Cortex of kidney (tissue), 1 donor: ENCODE measurements around the gene MINDY4B.
"Not testable (repeated sequence)": the region's sequence is repeated elsewhere in the genome, so short reads cannot be mapped to it uniquely, and the experiment has no call there.

Source experiments
- DNase-seq: peaks from one replicate; lab custom pipeline; 2025; lab: John Stamatoyannopoulos, UW

The MINDY4B gene

GRCh38 chr3:150898046-150898754 lies 7.0 kb downstream of the MINDY4B start:
- DNase-seq = no peak

DNA sequence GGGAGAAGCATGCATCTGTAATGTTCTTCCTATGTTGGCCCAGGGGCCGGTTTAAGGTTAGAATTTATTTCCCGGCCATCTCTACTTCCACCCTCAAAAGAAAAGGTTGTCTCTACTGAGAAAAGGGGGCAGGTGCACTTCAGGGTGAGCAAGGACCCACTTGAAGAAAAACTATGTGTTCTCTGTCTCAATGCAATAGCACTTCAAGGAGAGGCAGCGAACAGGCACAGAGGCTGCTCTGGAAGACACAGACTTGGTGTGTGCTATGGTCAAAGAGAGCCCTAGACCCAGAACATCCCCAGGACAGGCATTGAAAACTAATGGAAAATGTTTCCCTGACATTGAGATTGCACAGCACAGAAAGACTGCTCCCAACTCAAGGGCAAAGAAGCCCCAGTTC lies 7.6 kb downstream of the MINDY4B start:
- no peak for DNase-seq

GRCh38 chr3:150890831-150891230 lies 14.4 kb downstream of the MINDY4B start:
- no peak for DNase-seq

DNA sequence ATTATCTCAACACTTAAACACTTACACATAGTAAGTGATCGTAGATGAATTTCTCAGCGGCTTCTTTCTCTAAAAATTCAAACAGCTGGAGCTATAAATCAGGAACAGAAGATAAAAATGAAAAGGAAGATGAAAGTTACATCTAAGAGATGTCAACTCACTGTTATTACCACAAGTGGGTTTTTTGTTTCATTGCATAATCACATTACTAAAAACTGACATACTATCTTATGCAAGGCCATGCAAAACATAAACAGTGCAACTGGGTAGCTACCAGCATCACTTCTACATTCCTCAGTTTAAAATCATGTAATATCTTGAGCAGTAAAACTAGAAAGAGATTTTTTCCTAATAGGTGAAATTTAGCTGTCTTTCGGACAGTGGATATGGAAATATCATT lies 14.9 kb downstream of the MINDY4B start:
- DNase-seq = no peak

DNA sequence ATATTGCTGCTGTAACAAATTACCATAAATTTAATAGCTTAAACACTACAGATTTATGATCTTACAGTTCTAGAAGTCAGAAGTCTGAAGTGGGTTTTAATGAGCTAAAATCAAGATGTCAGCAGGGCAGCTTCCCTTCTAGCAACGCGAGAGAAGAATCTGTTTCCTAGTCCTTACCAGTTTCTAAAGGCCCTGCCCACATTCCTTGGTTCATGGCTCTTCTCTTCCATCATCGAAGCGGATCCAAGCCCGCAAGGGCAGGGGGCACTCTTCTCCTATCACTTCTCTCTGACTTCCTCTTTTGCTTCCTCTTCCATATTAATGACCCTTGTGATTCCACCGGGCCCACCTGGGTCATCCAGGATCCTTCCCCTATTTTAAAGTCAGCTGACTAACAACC lies 16.1 kb downstream of the MINDY4B start:
- no peak for DNase-seq

- no peak for DNase-seq
These were observed 18.2 kb downstream of the MINDY4B start for GRCh38 chr3:150887031-150887430.

DNA sequence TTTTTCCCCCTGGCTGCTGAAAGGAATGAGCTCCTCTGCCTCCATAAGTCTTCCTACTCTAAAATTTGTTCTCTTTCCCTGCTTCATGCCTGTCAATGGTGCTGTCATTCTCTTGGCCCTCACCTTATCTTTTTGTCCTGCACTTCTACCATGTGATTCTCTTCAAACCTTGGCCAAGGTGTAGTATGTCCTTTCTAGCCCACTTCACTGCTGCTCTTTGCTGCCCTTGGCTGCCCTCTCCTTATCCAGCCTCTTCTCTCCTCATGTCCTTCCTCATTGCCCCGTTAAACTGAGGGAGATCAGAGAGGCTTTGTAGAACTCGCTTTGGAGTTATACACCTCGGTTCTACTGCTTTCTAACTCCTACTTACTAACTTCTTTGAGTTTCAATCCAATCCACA lies 19.7 kb downstream of the MINDY4B start:
- DNase-seq = no peak

DNA sequence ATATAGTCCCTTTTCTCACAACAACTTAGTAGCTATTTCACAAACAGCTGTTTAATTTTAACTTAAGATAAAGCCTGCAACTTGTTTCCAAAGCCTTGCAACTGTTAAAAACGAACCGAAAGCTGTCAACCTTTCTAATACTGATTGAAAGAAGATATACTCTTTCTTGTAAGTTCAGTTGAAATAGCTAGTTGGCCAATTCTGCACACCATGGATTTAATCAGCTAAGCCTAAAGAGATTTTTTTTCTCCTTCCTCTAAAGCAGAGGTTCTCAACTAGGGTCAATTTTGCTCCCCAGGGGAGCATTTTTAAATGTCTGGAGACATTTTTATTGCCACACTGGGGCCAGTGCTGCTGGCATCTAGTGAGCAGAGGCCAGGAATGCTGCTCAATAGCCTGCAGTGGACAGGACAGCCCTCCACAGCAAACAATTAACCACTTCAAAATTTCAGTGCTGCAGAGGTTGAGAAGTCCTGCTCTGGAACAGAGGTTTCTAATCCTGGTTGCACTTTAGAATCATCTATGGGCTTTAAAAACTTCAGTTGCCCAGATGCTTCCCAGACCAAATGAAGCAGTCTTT lies 26.2 kb downstream of the MINDY4B start:
- no peak for DNase-seq

DNA sequence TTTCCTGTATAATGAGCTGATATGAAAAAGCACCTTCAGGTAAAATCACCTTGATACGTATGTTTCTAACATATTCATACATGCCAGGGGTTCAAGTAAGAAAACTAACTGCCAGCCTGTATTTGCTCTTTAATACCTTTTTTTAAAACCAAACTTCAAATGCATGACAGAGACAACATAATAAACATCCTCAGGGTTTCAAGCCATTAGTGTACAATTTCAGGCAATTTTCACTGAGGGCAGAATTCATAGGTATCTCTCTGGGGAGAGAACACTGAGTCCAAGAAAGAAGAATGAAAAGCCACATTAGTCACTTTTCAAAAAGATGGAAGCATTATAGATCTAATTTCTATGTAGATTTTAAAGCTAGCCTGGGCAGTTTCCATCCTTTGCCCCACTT lies 26.9 kb downstream of the MINDY4B start:
- no peak for DNase-seq

GRCh38 chr3:150877303-150877702 lies 27.9 kb downstream of the MINDY4B start:
- no peak for DNase-seq

DNA sequence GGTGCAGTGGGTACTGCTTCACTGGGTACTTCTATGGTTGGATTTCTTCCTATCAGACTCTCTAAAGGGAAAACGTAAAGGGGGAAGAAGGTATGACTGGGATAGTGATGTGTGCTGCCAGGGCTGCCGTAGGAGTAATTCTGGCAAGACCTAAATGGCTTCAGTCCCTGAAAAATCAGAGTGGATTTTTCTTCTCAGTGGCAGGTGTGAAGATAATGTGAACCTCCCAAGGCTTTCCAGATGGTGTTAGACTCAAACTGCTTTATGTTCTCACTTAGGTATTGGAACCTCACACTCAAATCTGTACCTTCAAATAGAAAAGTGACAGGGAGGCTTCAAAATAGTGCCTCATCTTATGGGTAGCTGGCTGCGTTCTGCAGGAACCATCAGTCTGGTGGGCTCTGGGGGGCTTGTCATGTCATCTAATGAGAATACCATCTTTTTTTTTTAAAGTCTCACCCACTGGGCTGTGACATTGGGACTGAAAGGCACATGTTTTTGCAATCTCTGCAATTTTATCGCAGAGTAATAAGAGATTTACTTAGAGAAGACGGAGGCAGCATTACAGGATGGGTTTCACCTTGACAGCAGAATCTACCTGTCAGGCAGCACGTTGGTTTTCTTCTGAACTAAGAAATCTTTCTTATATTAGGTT lies 28.5 kb downstream of the MINDY4B start:
- no peak for DNase-seq

DNA sequence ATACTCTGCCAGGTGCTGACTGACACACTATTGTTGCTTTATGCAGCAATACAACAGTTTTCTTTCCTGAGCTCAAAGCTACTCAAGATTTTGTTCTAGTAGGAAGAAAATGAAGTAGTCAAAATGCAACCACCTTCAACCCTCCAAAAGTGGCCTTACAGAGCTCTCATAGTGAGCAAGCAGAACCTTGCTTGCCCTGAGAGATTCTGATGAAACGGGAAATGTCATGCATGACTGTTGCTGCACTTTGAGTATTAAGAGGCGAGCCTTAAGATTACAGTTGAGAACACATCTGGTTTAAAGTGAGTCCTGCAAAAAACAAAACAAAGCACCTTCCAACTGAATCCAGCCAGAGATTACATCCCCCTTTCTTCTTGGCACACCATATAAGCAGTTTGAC lies 29.7 kb downstream of the MINDY4B start:
- no peak for DNase-seq

DNA sequence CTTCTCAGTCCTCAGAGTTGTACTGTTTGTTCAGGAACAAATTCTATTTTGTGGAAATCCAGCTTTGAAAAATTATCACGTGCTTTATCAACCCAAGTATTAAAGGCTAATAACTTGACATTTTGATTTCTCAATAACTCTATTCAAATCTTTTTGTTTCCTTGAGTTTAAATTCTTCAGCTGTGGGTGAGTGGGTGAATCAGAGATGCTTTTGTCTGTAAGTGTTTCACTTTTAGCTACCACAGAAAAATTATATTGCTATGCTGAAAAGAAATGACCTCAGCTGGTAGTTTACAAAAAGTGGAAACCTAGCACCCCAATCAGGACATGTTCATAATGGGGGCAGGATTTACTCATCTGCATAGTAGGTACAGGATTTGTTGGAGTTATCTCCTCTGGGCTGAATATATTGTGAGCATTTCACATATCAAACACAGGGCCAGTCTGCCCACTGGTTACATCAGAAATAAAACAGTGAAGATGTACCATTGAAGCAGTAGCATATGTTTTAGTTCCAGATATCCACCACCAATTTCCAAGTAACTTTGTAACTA lies 30.5 kb downstream of the MINDY4B start:
- no peak for DNase-seq

DNA sequence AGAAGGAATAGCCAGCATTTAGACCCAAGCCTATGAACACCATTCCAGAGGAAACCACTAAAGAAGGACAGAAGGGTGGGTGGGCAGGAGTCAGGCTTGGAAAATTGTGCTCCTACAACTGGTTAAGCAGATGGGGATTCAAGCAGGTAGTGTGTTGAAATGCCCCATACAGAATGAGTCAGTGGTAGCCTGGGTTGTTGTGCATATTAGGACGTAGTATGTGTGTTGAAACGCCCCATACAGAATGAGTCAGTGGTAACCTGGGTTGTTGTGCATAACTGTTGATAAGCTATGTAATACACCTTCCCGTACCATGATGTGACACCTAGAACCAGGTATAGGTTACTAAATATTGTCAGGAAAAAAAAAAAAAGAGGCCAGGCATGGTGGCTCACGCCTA lies 34.0 kb downstream of the MINDY4B start:
- no peak for DNase-seq

GRCh38 chr3:150870406-150870805 lies 34.8 kb downstream of the MINDY4B start:
- DNase-seq = no peak

- no peak for DNase-seq
These were observed 37.0 kb downstream of the MINDY4B start for GRCh38 chr3:150868282-150868681.

DNA sequence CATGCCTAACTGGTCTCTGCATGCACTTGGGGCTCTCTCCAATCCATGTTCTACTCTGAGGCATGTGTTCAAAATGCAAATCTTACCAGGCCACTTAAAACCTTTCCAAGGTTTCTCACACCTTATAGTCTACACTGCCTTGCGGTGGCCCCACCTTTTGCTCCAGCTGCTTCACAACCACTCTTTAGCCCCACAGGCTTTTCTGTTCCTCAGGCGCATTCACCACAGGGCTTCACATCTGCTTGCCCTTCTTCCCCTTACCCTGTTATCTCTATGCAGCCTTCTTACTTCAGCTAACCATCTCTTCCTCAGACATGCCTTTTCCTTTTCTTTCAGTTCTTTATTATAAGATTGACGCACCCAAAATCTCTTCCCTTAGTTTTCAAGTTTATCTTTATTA lies 37.8 kb downstream of the MINDY4B start:
- DNase-seq = no peak

GRCh38 chr3:150863921-150864320 lies 41.3 kb downstream of the MINDY4B start:
- not testable (repeated sequence) for DNase-seq

DNA sequence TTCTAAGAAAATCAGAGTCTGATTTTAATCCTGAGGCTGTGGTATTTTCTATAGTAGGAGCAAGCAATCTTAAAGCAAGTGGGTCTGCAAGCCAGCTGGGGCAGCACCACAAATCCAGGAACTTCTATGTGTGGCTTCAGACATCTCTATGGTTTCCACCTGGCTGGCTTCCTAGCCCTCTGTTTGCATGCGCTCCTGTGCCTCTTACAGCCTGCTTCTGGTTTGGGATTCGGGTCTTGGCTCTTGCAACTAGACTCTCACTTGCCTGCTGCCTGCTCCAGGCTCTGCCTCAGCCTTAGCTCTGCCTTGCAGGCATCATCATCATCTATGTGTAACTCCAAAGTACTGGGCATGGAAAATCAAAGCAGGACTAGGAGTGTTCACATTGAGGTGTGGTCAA lies 43.4 kb downstream of the MINDY4B start:
- no peak for DNase-seq

DNA sequence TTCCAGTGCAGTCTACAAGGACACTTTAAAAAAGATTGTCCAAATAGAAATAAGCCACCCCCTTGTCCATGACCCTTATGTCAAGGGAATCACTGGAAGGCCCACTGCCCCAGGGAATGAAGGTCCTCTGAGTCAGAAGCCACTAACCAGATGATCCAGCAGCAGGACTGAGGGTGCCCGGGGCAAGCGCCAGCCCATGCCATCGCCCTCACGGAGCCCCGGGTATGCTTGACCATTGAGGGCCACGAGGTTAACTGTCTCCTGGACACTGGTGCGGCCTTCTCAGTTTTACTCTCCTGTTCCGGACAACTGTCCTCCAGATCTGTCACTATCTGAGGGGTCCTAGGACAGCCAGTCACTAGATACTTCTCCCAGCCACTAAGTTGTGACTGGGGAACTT lies 47.3 kb downstream of the MINDY4B start:
- DNase-seq = not testable (repeated sequence)

- DNase-seq = no peak
These were observed 55.0 kb downstream of the MINDY4B start for GRCh38 chr3:150850191-150850590.

GRCh38 chr3:150848864-150849263 lies 56.4 kb downstream of the MINDY4B start:
- DNase-seq = no peak

- DNase-seq = no peak
These were observed 57.8 kb downstream of the MINDY4B start for GRCh38 chr3:150847433-150847832.
